GM19455 (cell line): ENCODE results near the gene CFAP44.
"Not testable (repeated sequence)": the region's sequence is repeated elsewhere in the genome, so short reads cannot be mapped to it uniquely, and the experiment has no call there.

Source experiments
- ATAC-seq: cut with Tn5 transposase; IDR thresholded peaks from one replicate; pipeline ENCODE4 v1.9.1; 2021; ENCODE audit not compliant: unreplicated experiment

The CFAP44 gene

GRCh38 chr3:113441051-113441770 lies at the start of gene CFAP44:
CFAP44 (minus strand) TSS chr3:113441493; CDS start chr3:113433664, 7,829 bp downstream.
- ATAC-seq: no peak

GRCh38 chr3:113485161-113485609 lies 43.9 kb upstream of the CFAP44 start:
- ATAC-seq: no peak

- ATAC-seq: no peak
Measured at GRCh38 chr3:113468539-113468938, 27.2 kb upstream of the CFAP44 start.

- ATAC-seq: no peak
Measured at GRCh38 chr3:113461488-113461887, 20.2 kb upstream of the CFAP44 start.

GRCh38 chr3:113458554-113458953 lies 17.3 kb upstream of the CFAP44 start:
- not testable (repeated sequence) for ATAC-seq

- no peak for ATAC-seq
Measured at GRCh38 chr3:113455446-113455845, 14.2 kb upstream of the CFAP44 start.

- no peak for ATAC-seq
Measured at GRCh38 chr3:113454630-113455029, 13.3 kb upstream of the CFAP44 start.

- no peak for ATAC-seq
Measured at GRCh38 chr3:113454057-113454456, 12.8 kb upstream of the CFAP44 start.

GRCh38 chr3:113450911-113451310 lies 9.6 kb upstream of the CFAP44 start:
- ATAC-seq: no peak

- no peak for ATAC-seq
Measured at GRCh38 chr3:113439606-113440005, 1.7 kb downstream of the CFAP44 start.

GRCh38 chr3:113438224-113438623 lies 3.1 kb downstream of the CFAP44 start:
- no peak for ATAC-seq

GRCh38 chr3:113437411-113437810 lies 3.9 kb downstream of the CFAP44 start:
- no peak for ATAC-seq

- no peak for ATAC-seq
Measured at GRCh38 chr3:113436809-113437208, 4.5 kb downstream of the CFAP44 start.

GRCh38 chr3:113431811-113432210 lies 9.5 kb downstream of the CFAP44 start:
- no peak for ATAC-seq

GRCh38 chr3:113428581-113428980 lies 12.7 kb downstream of the CFAP44 start:
- ATAC-seq: no peak

GRCh38 chr3:113423699-113424098 lies 17.6 kb downstream of the CFAP44 start:
- ATAC-seq: no peak

- ATAC-seq: no peak
Measured at GRCh38 chr3:113421082-113421481, 20.2 kb downstream of the CFAP44 start.

GRCh38 chr3:113409676-113410075 lies 31.6 kb downstream of the CFAP44 start:
- no peak for ATAC-seq

GRCh38 chr3:113405180-113405579 lies 36.1 kb downstream of the CFAP44 start:
- ATAC-seq: no peak

- no peak for ATAC-seq
Measured at GRCh38 chr3:113404637-113405036, 36.7 kb downstream of the CFAP44 start.
